Measurements from ENCODE around the gene TCERG1L.

Gene TCERG1L

GRCh38 chr10:131089150-131089549 is 222.4 kb downstream of the TCERG1L start:
- no peak overlapping the region for H3K4me2 ChIP-seq (ENCODE audit: low read depth, low read length, poor library complexity, severe bottlenecking)
- H2AFZ ChIP-seq (ENCODE audit: low read length) = no peak overlapping the region
- TF ChIP-seq EZH2phosphoT487 (IDR thresholded peaks at IDR 0.05; ENCODE audit: borderline replicate concordance) = no peak
- no peak for TF ChIP-seq CTCF (conservative IDR thresholded peaks at IDR 0.05; ENCODE audit: low read length)
- no peaks in the 10 kb centered on the region for H3K27me3 ChIP-seq (ENCODE audit: insufficient read depth, low read length, poor library complexity, severe bottlenecking)
- H3K9me3 ChIP-seq (ENCODE audit: insufficient read depth, low read depth, low read length) = peaks cover 20% of the 10 kb centered on the region; the same call in 1 of the 2 replicates
- no peaks in the 10 kb centered on the region for H3K36me3 ChIP-seq (ENCODE audit: insufficient read depth, low read length)
- no peaks in the 10 kb centered on the region for H3F3A ChIP-seq (ENCODE audit: low read depth)
- no peaks in the 10 kb centered on the region for H3K4me1 ChIP-seq (ENCODE audit: insufficient read depth, low read length, poor library complexity, severe bottlenecking)
- no peak overlapping the region for H3K4me3 ChIP-seq (ENCODE audit: low read length, poor library complexity, severe bottlenecking)
- no peaks in the 10 kb centered on the region for H3K9me2 ChIP-seq (replicated peaks; ENCODE audit: low read depth, low read length)
- no peak overlapping the region for H3K9ac ChIP-seq (ENCODE audit: low read depth, low read length, poor library complexity, severe bottlenecking)
- H4K20me1 ChIP-seq (ENCODE audit: insufficient read depth, low read length, poor library complexity, severe bottlenecking) = no peaks in the 10 kb centered on the region
- H3K79me2 ChIP-seq (ENCODE audit: insufficient read depth, low read length) = no peaks in the 10 kb centered on the region

GRCh38 chr10:131088619-131089018 is 222.9 kb downstream of the TCERG1L start:
- no peaks in the 10 kb centered on the region for H4K20me1 ChIP-seq (ENCODE audit: insufficient read depth, low read length, poor library complexity, severe bottlenecking)
- H3K9ac ChIP-seq (ENCODE audit: low read depth, low read length, poor library complexity, severe bottlenecking) = no peak overlapping the region
- no peaks in the 10 kb centered on the region for H3K27me3 ChIP-seq (ENCODE audit: insufficient read depth, low read length, poor library complexity, severe bottlenecking)
- H3K4me3 ChIP-seq (ENCODE audit: low read length, poor library complexity, severe bottlenecking) = no peak overlapping the region
- no peak for TF ChIP-seq EZH2phosphoT487 (IDR thresholded peaks at IDR 0.05; ENCODE audit: borderline replicate concordance)
- no peak for TF ChIP-seq CTCF (conservative IDR thresholded peaks at IDR 0.05; ENCODE audit: low read length)
- no peak overlapping the region for H2AFZ ChIP-seq (ENCODE audit: low read length)
- H3F3A ChIP-seq (ENCODE audit: low read depth) = no peaks in the 10 kb centered on the region
- no peaks in the 10 kb centered on the region for H3K36me3 ChIP-seq (ENCODE audit: insufficient read depth, low read length)
- no peaks in the 10 kb centered on the region for H3K9me2 ChIP-seq (replicated peaks; ENCODE audit: low read depth, low read length)
- no peak overlapping the region for H3K4me2 ChIP-seq (ENCODE audit: low read depth, low read length, poor library complexity, severe bottlenecking)
- peaks cover 20% of the 10 kb centered on the region; the same call in 1 of the 2 replicates for H3K9me3 ChIP-seq (ENCODE audit: insufficient read depth, low read depth, low read length)
- H3K79me2 ChIP-seq (ENCODE audit: insufficient read depth, low read length) = no peaks in the 10 kb centered on the region
- H3K4me1 ChIP-seq (ENCODE audit: insufficient read depth, low read length, poor library complexity, severe bottlenecking) = no peaks in the 10 kb centered on the region

GRCh38 chr10:131087464-131088215 is 223.9 kb downstream of the TCERG1L start:
- no peaks in the 10 kb centered on the region for H3K4me1 ChIP-seq (ENCODE audit: insufficient read depth, low read length, poor library complexity, severe bottlenecking)

More at GRCh38 chr10:131087464-131088215, 223.9 kb downstream of the TCERG1L start:
- Histone ChIP-seq H3K36me3 (ENCODE audit: insufficient read depth, low read length) (no peaks in the 10 kb centered on the region), H3K4me3 (ENCODE audit: low read length, poor library complexity, severe bottlenecking) (no peak overlapping the region), H2AFZ (ENCODE audit: low read length) (no peak overlapping the region), H4K20me1 (ENCODE audit: insufficient read depth, low read length, poor library complexity, severe bottlenecking) (no peaks in the 10 kb centered on the region), H3K4me2 (ENCODE audit: low read depth, low read length, poor library complexity, severe bottlenecking) (no peak overlapping the region), H3K9ac (ENCODE audit: low read depth, low read length, poor library complexity, severe bottlenecking) (no peak overlapping the region), H3F3A (ENCODE audit: low read depth) (no peaks in the 10 kb centered on the region), H3K9me2 (replicated peaks; ENCODE audit: low read depth, low read length) (no peaks in the 10 kb centered on the region), H3K79me2 (ENCODE audit: insufficient read depth, low read length) (no peaks in the 10 kb centered on the region), H3K9me3 (ENCODE audit: insufficient read depth, low read depth, low read length) (peaks cover 25% of the 10 kb centered on the region; the same call in 1 of the 2 replicates), H3K27me3 (ENCODE audit: insufficient read depth, low read length, poor library complexity, severe bottlenecking) (no peaks in the 10 kb centered on the region)
- TF ChIP-seq CTCF (conservative IDR thresholded peaks at IDR 0.05; ENCODE audit: low read length) (no peak), EZH2phosphoT487 (IDR thresholded peaks at IDR 0.05; ENCODE audit: borderline replicate concordance) (no peak)
